GM23248 (cell line): ENCODE measurements around the gene TPR. TPM values are rescaled to one million over a fixed set of nuclear protein-coding genes. Genes with fewer than 3 reads are reported as not detected.
A peak's percentile ranks its signal among the peaks of the same experiment; 100 is the strongest.
"Not testable (repeated sequence)": the region's sequence is repeated elsewhere in the genome, so short reads cannot be mapped to it uniquely, and the experiment has no call there.

ENCODE experiments used
- DNase-seq: peaks from one replicate; pipeline ENCODE4 v3.0.0-alpha.2; 2015
- H2AFZ ChIP-seq: fragments of 200-600 bp; sonication (generic); 2 replicates; pipeline ENCODE4 v1.6.1; 2016; ENCODE audit warnings: antibody characterized with exemption
- H3F3A ChIP-seq: fragments of 200-600 bp; sonication (generic); 2 replicates; pipeline ENCODE4 v1.6.1; 2016; ENCODE audit warnings: mild to moderate bottlenecking, antibody characterized with exemption, mixed run types; ENCODE audit not compliant: insufficient read depth
- H3K27ac ChIP-seq: fragments of 200-600 bp; sonication (generic); 2 replicates; pipeline ENCODE4 v1.5.1; 2016; ENCODE audit warnings: mild to moderate bottlenecking
- H3K27me3 ChIP-seq: fragments of 200-600 bp; sonication (generic); replicated peaks from 2 replicates; pipeline ENCODE4 v1.6.1; 2016; ENCODE audit warnings: mild to moderate bottlenecking; ENCODE audit not compliant: insufficient read depth
- H3K36me3 ChIP-seq: fragments of 200-600 bp; sonication (generic); 2 replicates; pipeline ENCODE4 v1.6.1; 2016; ENCODE audit warnings: low read depth, mild to moderate bottlenecking
- H3K4me1 ChIP-seq: fragments of 200-600 bp; sonication (generic); 2 replicates; pipeline ENCODE4 v1.6.1; 2016; ENCODE audit warnings: mild to moderate bottlenecking; ENCODE audit not compliant: insufficient read depth
- H3K4me2 ChIP-seq: fragments of 200-600 bp; sonication (generic); one replicate; pipeline ENCODE4 v1.6.1; 2016; ENCODE audit warnings: mild to moderate bottlenecking; ENCODE audit not compliant: unreplicated experiment
- H3K4me3 ChIP-seq: fragments of 200-600 bp; sonication (generic); 2 replicates; pipeline ENCODE4 v1.5.1; 2016; ENCODE audit warnings: mild to moderate bottlenecking
- H3K79me2 ChIP-seq: fragments of 200-600 bp; sonication (generic); 2 replicates; pipeline ENCODE4 v1.6.1; 2016; ENCODE audit warnings: mild to moderate bottlenecking; ENCODE audit not compliant: insufficient read depth
- H3K9ac ChIP-seq: fragments of 200-600 bp; sonication (generic); 2 replicates; pipeline ENCODE4 v1.6.1; 2016; ENCODE audit warnings: mild to moderate bottlenecking
- H3K9me2 ChIP-seq: fragments of 200-600 bp; sonication (generic); 2 replicates; pipeline ENCODE4 v1.6.1; 2016; ENCODE audit warnings: mixed run types, mild to moderate bottlenecking, moderate library complexity; ENCODE audit not compliant: insufficient read depth
- H3K9me3 ChIP-seq: fragments of 200-600 bp; sonication (generic); one replicate; pipeline ENCODE4 v1.6.1; 2017; ENCODE audit warnings: low read depth
- H4K20me1 ChIP-seq: fragments of 200-600 bp; sonication (generic); 2 replicates; pipeline ENCODE4 v1.6.0; 2016; ENCODE audit not compliant: insufficient read depth
- EZH2 ChIP-seq: fragments of 200-600 bp; sonication (generic); IDR thresholded peaks from 2 replicates; pipeline ENCODE4 v1.6.1; 2018; ENCODE audit warnings: antibody characterized with exemption, mild to moderate bottlenecking; ENCODE audit not compliant: insufficient read depth, poor library complexity, severe bottlenecking
- EZH2phosphoT487 ChIP-seq: fragments of 200-600 bp; sonication (generic); IDR thresholded peaks from 2 replicates; pipeline ENCODE4 v1.6.1; 2018; ENCODE audit warnings: antibody characterized with exemption, moderate library complexity, mild to moderate bottlenecking, low read depth; ENCODE audit not compliant: insufficient read depth
- WGBS, 2 experiments: methylation state at CpG; one replicate each; pipeline ENCODE4 v1.1.6; 2015 to 2017; ENCODE audit warnings: low lambda C conversion rate in 2 of 2, low coverage in 1 of 2; ENCODE audit errors: missing lambda C conversion rate in 2 of 2; 5-methylcytosine and 5-hydroxymethylcytosine counted together
- in situ Hi-C: fragments of 300-500 bp; cut with MboI; formaldehyde crosslinking; loops from 2 replicates; pipeline ENCODE4 v1.15.0; 2020
- polyA plus RNA-seq: library from polyadenylated mRNA; unstranded; fragments of >200 nt; fragmentation: Nextera tagmentation; extraction: Ambion mirVana; gene quantifications from 2 replicates; pipeline ENCODE4 v1.2.1, GENCODE V29; 2016
- total RNA-seq: library from RNA; depleted of rRNA; stranded (reverse); fragments of >200 nt; shearing (Covaris generic); gene quantifications from 2 replicates; pipeline ENCODE4 v1.2.3, GENCODE V29; 2014

The TPR gene
- total and polyA plus RNA-seq, 2 experiments from 2014 or later = 46.2 to 98.2 TPM

DNA sequence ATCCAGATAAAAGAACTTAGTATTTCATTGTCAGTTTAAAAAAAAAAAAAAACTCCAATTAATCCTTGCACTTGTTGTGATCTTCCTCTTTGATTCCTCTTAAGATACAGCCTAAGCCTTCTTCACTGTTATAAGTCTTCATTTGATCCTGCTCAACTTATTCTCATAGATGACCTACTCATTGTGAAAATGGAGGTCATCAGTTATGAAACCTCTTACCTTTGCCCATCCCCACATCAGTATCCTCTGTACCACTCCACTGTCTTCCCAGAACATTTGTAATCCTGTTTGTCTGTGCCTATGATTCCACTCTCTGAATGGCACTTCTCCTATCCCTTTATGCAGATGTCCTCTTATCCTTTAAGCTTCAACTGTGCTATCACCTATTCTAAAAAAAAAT lies 28.6 kb upstream of the TPR start:
- H3F3A ChIP-seq = peaks cover 15% of the 10 kb centered on the region; the same call in 1 of the 2 replicates
- TF ChIP-seq EZH2phosphoT487 = no peak
- TF ChIP-seq EZH2 = no peak
- no peak overlapping the region for H3K4me2 ChIP-seq
- in situ Hi-C loops = loop anchor here (10.0 kb wide), 1 partner anchor 581 kb away; no protein-coding TSS in a partner anchor
- H3K9me3 ChIP-seq = no peaks in the 10 kb centered on the region
- H3K27me3 ChIP-seq = no peaks in the 10 kb centered on the region
- no peaks in the 10 kb centered on the region for H3K9me2 ChIP-seq
- no peak overlapping the region for H2AFZ ChIP-seq
- H3K27ac ChIP-seq = no peak overlapping the region
- peaks cover 52% of the 10 kb centered on the region for H3K36me3 ChIP-seq
- H3K9ac ChIP-seq = no peak overlapping the region
- no peaks in the 10 kb centered on the region for H3K79me2 ChIP-seq
- no peaks in the 10 kb centered on the region for H4K20me1 ChIP-seq
- no peak overlapping the region for H3K4me3 ChIP-seq
- DNase-seq = no peak
- H3K4me1 ChIP-seq = peaks cover 20% of the 10 kb centered on the region

DNA sequence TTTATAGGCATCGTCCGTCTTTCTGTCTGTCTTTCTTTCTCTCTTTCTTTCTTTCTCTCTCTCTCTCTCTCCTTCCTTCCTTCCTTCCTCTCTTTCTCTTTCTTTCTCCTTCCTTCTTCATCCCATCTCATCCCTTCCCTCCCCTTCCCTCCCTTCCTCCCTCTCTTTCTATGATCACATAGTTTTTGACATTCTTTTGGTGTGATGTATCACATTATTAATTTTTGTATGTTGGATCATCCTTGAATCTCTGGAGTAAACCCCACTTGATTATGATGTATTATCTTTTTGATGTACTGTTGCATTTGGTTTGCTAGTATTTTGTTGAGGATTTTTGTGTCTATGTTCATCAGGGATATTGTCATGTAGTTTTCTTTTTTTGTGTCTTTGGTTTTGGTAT lies 26.4 kb upstream of the TPR start:
- peak; percentile 9 for DNase-seq
- not testable (repeated sequence) for H3K9ac ChIP-seq, H4K20me1 ChIP-seq, H3K79me2 ChIP-seq, H3K4me3 ChIP-seq, H3K4me2 ChIP-seq, H3K27me3 ChIP-seq, H3K9me2 ChIP-seq, H3K27ac ChIP-seq, H2AFZ ChIP-seq, H3K9me3 ChIP-seq
- peaks cover 37% of the 10 kb centered on the region for H3K36me3 ChIP-seq
- H3F3A ChIP-seq = peaks cover 15% of the 10 kb centered on the region; the same call in 1 of the 2 replicates
- 100% methylated on average over 2 of the region's 2 CpGs for WGBS, 2 experiments
- peaks cover 20% of the 10 kb centered on the region for H3K4me1 ChIP-seq
- in situ Hi-C loops = loop anchor here (10.0 kb wide), 1 partner anchor 583 kb away; no protein-coding TSS in a partner anchor

DNA sequence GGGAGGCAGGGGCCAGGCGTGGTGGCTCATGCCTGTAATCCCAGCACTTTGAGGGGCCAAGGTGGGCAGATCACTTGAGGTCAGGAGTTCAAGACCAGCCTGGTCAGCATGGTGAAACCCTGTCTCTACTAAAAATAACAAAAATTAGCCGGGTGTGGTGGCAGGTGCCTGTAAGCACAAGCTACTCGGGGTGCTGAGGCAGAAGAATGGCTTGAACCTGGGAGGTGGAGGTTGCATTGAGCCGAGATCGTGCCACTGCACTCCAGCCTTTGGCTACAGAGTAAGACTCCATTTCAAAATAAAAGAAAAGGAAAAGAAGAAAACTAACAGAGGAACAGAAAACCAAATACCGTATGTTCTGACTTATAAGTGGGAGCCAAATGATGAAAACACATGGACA lies 17.7 kb upstream of the TPR start:
- H3K27me3 ChIP-seq, H3K4me2 ChIP-seq, H3K4me1 ChIP-seq, H4K20me1 ChIP-seq, H3K9ac ChIP-seq, DNase-seq, H3K9me3 ChIP-seq, H3K9me2 ChIP-seq, H3F3A ChIP-seq, H3K4me3 ChIP-seq, H3K27ac ChIP-seq, H2AFZ ChIP-seq, in situ Hi-C loops, H3K79me2 ChIP-seq: not testable (repeated sequence)
- peaks cover 54% of the 10 kb centered on the region for H3K36me3 ChIP-seq
- WGBS, 2 experiments = 91 to 96% methylated on average over 6 of the region's 6 CpGs

DNA sequence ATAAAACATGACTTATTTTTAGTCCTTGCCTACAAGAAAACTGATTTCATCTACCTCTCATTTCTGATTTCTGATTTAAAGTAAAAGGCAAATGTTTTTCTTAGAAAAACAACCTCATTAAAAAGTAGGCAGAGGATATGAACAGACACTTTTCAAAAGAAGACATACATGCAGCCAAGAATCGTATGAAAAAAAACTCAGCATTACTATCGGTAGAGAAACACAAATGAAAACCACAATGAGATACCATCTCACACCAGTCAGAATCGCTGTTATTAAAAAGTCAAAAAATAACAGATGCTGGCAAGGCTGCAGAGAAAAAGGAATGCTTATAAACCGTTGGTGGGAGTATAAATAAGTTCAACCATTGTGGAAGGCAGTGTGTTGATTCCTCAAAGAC lies 16.8 kb upstream of the TPR start:
- H3K27me3 ChIP-seq = no peaks in the 10 kb centered on the region
- H3K79me2 ChIP-seq = no peaks in the 10 kb centered on the region; the same call in 1 of the 2 replicates
- DNase-seq = no peak
- no peaks in the 10 kb centered on the region for H3K4me1 ChIP-seq
- no peak overlapping the region for H3K4me3 ChIP-seq
- H3K36me3 ChIP-seq = peaks cover 62% of the 10 kb centered on the region
- no peaks in the 10 kb centered on the region for H3K9me3 ChIP-seq
- no peak overlapping the region for H3K4me2 ChIP-seq
- TF ChIP-seq EZH2phosphoT487 (no peak), EZH2 (no peak)
- no peak overlapping the region for H3K27ac ChIP-seq
- no peak overlapping the region for H2AFZ ChIP-seq
- WGBS, 2 experiments = 86 to 88% methylated on average over 4 of the region's 4 CpGs
- no peaks in the 10 kb centered on the region for H4K20me1 ChIP-seq
- in situ Hi-C loops = no loop called here
- H3K9me2 ChIP-seq = no peaks in the 10 kb centered on the region
- peaks cover under 1% of the 10 kb centered on the region for H3F3A ChIP-seq
- H3K9ac ChIP-seq = no peak overlapping the region

DNA sequence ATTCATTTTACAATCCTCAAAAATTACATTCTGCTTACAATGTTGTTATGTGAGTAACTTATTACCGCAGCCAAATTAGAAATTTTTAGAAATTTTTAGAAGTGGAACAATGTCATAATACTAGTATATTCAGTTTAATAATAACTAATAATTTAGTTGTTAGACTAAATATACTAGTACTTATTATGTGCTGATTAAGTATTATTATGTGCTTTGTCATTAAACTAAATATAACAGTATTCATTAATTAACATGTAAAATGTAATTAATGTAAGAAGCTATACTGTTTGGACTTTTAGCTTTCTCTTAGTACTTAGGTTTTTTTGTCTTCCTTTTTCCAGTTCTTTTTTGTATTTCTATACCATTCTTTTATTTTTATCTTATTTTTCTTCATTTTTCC lies 15.9 kb upstream of the TPR start:
- H3F3A ChIP-seq = peaks cover 4% of the 10 kb centered on the region
- no peaks in the 10 kb centered on the region for H4K20me1 ChIP-seq
- H3K4me1 ChIP-seq = no peaks in the 10 kb centered on the region
- no peak overlapping the region for H3K4me3 ChIP-seq
- H3K79me2 ChIP-seq = no peaks in the 10 kb centered on the region; the same call in 1 of the 2 replicates
- WGBS, 2 experiments = 98 to 100% methylated on average over 1 of the region's 1 CpG
- no peaks in the 10 kb centered on the region for H3K9me2 ChIP-seq
- H3K36me3 ChIP-seq = peaks cover 64% of the 10 kb centered on the region
- no peak for DNase-seq
- H3K27ac ChIP-seq = no peak overlapping the region
- no peaks in the 10 kb centered on the region for H3K27me3 ChIP-seq
- H3K9me3 ChIP-seq = no peaks in the 10 kb centered on the region
- H3K9ac ChIP-seq = no peak overlapping the region
- in situ Hi-C loops = no loop called here
- TF ChIP-seq EZH2phosphoT487 (no peak), EZH2 (no peak)
- no peak overlapping the region for H3K4me2 ChIP-seq
- no peak overlapping the region for H2AFZ ChIP-seq
